Measurements from ENCODE around the gene MISP. TPM values are rescaled to one million over a fixed set of nuclear protein-coding genes. Genes with fewer than 3 reads are reported as not detected.
"Not testable (repeated sequence)": the region's sequence is repeated elsewhere in the genome, so short reads cannot be mapped to it uniquely, and the experiment has no call there.

Gene MISP
- total RNA-seq, 1 donor from 2014 or later: 0.49 TPM

DNA sequence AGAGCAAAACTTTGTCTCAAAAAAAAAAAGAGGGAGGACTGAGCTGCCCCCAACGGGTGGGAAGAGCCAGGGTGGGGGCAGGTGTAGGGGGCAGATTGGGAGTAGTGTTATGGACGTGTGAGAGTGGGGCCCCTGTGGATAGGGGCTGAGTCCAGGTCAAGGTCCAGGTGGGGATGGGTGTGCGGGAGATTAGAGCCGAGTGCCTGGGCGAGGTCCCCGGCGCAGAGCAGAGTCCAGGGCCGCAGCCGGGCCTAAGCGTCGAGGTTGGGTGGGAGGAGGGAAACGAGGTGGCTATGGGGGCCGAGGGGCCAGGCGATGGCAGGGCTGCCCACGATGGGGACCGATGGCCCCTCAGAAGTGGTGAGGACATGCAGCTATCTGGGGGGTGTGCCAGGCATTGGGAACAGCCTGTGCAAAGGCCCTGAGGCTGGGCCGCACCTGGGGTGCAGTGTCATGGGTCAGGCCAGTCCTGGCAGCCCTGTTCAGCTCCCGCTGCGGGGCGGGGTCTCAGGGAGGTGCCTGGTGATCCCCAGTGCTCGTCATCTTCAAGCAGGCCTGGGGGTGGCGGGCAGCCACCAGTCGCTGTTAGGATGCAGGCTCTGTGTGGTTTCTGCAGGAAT, 12.3 kb upstream of the MISP start:
- no peaks in the 10 kb centered on the region for H3K27me3 ChIP-seq
- intact Hi-C loops (cut with DNase I): no loop called here
- no peak overlapping the region for H3K4me3 ChIP-seq
- H3K36me3 ChIP-seq: peaks cover 0 to 16% of the 10 kb centered on the region in 2 donors
- no peak overlapping the region for H3K27ac ChIP-seq
- H3K9me3 ChIP-seq: no peaks in the 10 kb centered on the region
- TF ChIP-seq, protein P1, sequence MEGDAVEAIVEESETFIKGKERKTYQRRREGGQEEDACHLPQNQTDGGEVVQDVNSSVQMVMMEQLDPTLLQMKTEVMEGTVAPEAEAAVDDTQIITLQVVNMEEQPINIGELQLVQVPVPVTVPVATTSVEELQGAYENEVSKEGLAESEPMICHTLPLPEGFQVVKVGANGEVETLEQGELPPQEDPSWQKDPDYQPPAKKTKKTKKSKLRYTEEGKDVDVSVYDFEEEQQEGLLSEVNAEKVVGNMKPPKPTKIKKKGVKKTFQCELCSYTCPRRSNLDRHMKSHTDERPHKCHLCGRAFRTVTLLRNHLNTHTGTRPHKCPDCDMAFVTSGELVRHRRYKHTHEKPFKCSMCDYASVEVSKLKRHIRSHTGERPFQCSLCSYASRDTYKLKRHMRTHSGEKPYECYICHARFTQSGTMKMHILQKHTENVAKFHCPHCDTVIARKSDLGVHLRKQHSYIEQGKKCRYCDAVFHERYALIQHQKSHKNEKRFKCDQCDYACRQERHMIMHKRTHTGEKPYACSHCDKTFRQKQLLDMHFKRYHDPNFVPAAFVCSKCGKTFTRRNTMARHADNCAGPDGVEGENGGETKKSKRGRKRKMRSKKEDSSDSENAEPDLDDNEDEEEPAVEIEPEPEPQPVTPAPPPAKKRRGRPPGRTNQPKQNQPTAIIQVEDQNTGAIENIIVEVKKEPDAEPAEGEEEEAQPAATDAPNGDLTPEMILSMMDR (IDR thresholded peaks at IDR 0.05): no peak
- TF ChIP-seq POLR2A (IDR thresholded peaks at IDR 0.05): no peak
- no peak for TF ChIP-seq POLR2AphosphoS5 (IDR thresholded peaks at IDR 0.05; ENCODE audit: insufficient read depth in 1 of 2, low read depth in 1 of 2)
- no peaks in the 10 kb centered on the region for H3K4me1 ChIP-seq
- DNase-seq (ENCODE audit: extremely low spot score in 2 of 2): no peak

DNA sequence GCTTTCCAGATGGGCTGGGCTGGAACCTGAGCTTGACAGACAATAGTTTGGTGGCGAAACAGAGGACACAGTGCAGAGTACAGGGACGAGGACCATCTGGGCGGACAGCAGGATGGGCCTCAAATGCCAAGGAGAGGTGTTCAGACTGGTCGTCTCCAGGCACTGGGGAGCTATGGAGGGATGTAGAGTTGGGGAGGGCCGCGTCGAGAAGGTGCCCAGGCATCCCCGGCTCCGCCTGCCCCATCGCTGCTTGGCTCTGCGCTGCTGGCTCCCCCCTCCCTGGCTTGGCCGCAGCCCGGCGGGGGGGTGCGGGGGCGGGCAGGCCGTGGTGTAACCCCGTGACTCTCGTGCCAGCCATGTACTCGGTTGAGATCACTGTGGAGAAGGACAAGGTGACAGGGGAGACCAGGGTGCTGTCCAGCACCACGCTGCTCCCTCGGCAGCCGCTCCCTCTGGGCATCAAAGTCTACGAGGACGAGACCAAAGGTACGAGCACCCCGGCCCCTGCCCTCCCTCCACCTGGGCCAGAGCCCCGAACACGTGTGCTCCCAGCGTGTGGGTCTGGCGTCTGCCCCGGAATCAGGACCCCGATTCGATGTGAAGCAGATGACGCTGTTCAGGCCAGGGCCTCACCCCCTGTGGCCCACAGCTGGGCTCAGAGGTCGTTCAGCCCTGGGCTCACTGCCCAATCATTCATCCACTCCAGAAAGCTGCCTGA, 10.8 kb upstream of the MISP start:
- Histone ChIP-seq H3K4me3 (no peak overlapping the region), H3K36me3 (peaks cover 0 to 16% of the 10 kb centered on the region in 2 donors), H3K27ac (no peak overlapping the region), H3K27me3 (no peaks in the 10 kb centered on the region), H3K4me1 (no peaks in the 10 kb centered on the region), H3K9me3 (no peaks in the 10 kb centered on the region)
- no peak for TF ChIP-seq POLR2A (IDR thresholded peaks at IDR 0.05)
- TF ChIP-seq, protein P1 (IDR thresholded peaks at IDR 0.05): no peak
- TF ChIP-seq POLR2AphosphoS5 (IDR thresholded peaks at IDR 0.05; ENCODE audit: insufficient read depth in 1 of 2, low read depth in 1 of 2): no peak
- intact Hi-C loops (cut with DNase I): no loop called here
- no peak for DNase-seq (ENCODE audit: extremely low spot score in 2 of 2)

DNA sequence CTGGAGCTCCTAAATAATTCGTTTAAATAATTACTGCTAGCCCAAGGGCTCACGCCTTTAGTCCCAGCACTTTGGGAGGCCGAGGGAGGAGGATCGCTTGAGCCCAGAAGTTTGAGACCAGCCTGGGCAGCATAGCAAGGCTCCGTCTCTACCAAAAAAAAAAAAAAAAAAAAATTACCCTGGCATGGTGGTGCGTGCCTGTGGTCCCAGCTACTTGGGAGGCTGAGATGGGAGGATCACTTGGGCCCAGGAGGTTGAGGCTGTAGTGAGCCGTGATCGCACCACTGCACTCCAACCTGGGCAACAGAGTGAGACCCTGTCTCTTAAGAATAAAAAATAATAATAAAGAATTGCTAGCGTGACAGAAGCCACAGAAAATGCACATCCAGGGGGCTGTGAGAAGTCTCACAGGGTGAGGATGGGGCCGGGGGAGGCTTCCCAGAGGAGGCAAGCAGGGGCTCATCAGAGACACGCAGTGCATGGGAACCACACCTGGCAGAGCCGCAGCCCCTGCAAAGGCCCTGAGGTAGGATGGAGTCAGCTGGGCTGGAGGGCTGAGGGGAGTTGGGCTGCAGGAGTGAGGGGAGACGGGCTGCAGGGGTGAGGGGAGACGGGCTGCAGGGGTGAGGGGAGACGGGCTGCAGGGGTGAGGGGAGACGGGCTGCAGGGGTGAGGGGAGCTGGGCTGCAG, 10.0 kb upstream of the MISP start:
- intact Hi-C loops (cut with DNase I); H3K27ac ChIP-seq; H3K9me3 ChIP-seq; DNase-seq (ENCODE audit: extremely low spot score in 2 of 2); H3K4me3 ChIP-seq; H3K4me1 ChIP-seq; H3K27me3 ChIP-seq: not testable (repeated sequence)
- peaks cover 0 to 16% of the 10 kb centered on the region in 2 donors for H3K36me3 ChIP-seq

DNA sequence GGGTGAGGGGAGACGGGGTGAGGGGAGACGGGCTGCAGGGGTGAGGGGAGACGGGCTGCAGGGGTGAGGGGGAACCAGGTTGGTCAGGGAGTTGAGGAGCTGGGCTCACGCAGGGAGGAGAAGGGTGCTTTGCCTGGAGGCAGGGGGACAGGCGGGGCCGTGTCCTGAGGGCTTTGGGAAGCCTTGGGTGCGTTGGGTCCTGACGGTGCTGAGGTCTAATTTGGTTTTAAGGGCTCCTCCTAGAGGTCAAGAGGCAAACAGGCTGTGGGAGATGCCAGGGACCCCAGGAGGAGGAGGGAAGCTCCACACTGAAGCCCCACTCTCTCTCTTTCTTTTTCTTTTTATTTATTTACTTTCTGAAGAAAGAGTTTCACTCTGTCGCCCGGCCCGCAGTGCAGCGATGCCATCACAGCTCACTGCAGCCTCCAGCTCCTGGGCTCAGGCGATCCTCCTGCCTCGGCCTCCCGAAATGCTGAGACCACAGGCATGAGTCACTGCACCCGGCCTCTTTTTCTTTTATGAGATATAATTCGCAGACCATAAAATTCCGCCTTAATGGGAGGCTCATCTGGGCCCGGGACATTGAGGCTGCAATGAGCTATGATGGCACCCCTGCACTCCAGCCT, 9.3 kb upstream of the MISP start:
- no peak overlapping the region for H3K27ac ChIP-seq
- intact Hi-C loops (cut with DNase I): no loop called here
- TF ChIP-seq, protein P1 (IDR thresholded peaks at IDR 0.05): no peak
- H3K36me3 ChIP-seq: peaks cover 0 to 16% of the 10 kb centered on the region in 2 donors
- no peaks in the 10 kb centered on the region for H3K4me1 ChIP-seq
- no peak for DNase-seq (ENCODE audit: extremely low spot score in 2 of 2)
- H3K4me3 ChIP-seq: no peak overlapping the region
- H3K9me3 ChIP-seq: no peaks in the 10 kb centered on the region
- no peaks in the 10 kb centered on the region for H3K27me3 ChIP-seq

DNA sequence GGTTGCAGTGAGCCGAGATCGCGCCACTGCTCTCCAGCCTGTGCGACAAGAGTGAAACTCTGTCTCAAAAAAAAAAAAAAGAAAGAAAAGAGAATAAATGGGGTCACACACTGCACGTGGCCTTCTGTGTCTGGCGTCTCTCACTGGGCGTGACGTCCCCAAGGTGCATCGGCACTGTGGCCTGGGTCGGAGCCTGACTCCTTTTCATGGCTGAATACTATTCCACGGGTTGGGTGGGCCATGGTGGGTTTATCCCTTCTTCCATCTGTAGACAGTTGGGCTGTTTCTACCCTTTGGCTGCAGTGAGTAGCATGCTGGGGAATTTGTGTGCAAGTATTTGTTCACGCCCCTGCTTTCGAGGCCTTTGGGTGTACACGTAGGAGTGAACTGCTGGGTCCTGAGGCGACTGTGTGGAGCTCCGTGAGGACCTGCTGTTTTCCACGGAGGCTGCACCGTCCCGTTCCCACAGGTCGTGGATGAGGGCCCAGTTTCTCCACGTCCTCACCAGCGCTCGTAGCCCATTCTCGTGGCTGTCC, 8.3 kb upstream of the MISP start:
- H3K27me3 ChIP-seq: no peaks in the 10 kb centered on the region
- no peaks in the 10 kb centered on the region for H3K9me3 ChIP-seq
- DNase-seq (ENCODE audit: extremely low spot score in 2 of 2): no peak
- peaks cover 0 to 16% of the 10 kb centered on the region in 2 donors for H3K36me3 ChIP-seq
- H3K4me1 ChIP-seq: no peaks in the 10 kb centered on the region
- no peak overlapping the region for H3K27ac ChIP-seq
- intact Hi-C loops (cut with DNase I): no loop called here
- H3K4me3 ChIP-seq: no peak overlapping the region
- no peak for TF ChIP-seq POLR2AphosphoS5 (IDR thresholded peaks at IDR 0.05; ENCODE audit: insufficient read depth in 1 of 2, low read depth in 1 of 2)
- TF ChIP-seq, protein P1 (IDR thresholded peaks at IDR 0.05): no peak
- no peak for TF ChIP-seq POLR2A (IDR thresholded peaks at IDR 0.05)

Data from vagina (tissue), 2 donors.